Ascending aorta (tissue), 2 donors: Measurements from ENCODE around the gene ZMAT1. TPM values are rescaled to one million over a fixed set of nuclear protein-coding genes. Genes with fewer than 3 reads are reported as not detected.
A peak's percentile ranks its signal among the peaks of the same experiment; 100 is the strongest.

Experiments used
- DNase-seq, 2 donors: peaks; one replicate each; pipeline ENCODE4 v3.0.0-alpha.2; 2019; ENCODE audit warnings: low spot score in 2 of 2
- H3K27ac ChIP-seq, 2 donors: fragments of 200-600 bp; sonication (generic); one replicate each; pipeline ENCODE4 v1.5.1; 2016 to 2017; ENCODE audit warnings: mild to moderate bottlenecking in 1 of 2
- H3K27me3 ChIP-seq: fragments of 200-600 bp; sonication (generic); one replicate; pipeline ENCODE4 v1.5.1; 2017
- H3K36me3 ChIP-seq, 2 donors: fragments of 200-600 bp; sonication (generic); one replicate each; pipeline ENCODE4 v1.5.1; 2016
- H3K4me1 ChIP-seq, 2 donors: fragments of 200-600 bp; sonication (generic); one replicate each; pipeline ENCODE4 v1.5.1; 2016 to 2017; ENCODE audit warnings: mild to moderate bottlenecking in 1 of 2
- H3K4me3 ChIP-seq, 2 donors: fragments of 200-600 bp; sonication (generic); one replicate each; pipeline ENCODE4 v1.5.1; 2016 to 2017; ENCODE audit warnings: mild to moderate bottlenecking in 1 of 2
- H3K9me3 ChIP-seq, 2 donors: fragments of 200-600 bp; sonication (generic); one replicate each; pipeline ENCODE4 v1.5.1; 2016
- intact Hi-C: fragments of 100-400 bp; cut with DNase I; formaldehyde crosslinking; loops from one replicate; pipeline ENCODE4 v1.15.1; 2023
- total RNA-seq: library from RNA; depleted of rRNA; stranded (reverse); fragments of >200 nt; gene quantifications from one replicate; pipeline ENCODE4 v1.1.0, GENCODE V29; 2016
- TF ChIP-seq, protein P1 (sequence below), 3 experiments: fragments of 200-600 bp in 2 of 3; fragments of 450-650 bp in 1 of 3; sonication (generic) in 2 of 3; IDR thresholded peaks; one replicate each; pipeline ENCODE4 v1.5.1; 2016 to 2019; ENCODE audit warnings: antibody characterized with exemption in 3 of 3, mild to moderate bottlenecking in 1 of 3, moderate library complexity in 1 of 3

The ZMAT1 gene
- total RNA-seq, 1 donor from 2014 or later = 0.96 TPM

DNA sequence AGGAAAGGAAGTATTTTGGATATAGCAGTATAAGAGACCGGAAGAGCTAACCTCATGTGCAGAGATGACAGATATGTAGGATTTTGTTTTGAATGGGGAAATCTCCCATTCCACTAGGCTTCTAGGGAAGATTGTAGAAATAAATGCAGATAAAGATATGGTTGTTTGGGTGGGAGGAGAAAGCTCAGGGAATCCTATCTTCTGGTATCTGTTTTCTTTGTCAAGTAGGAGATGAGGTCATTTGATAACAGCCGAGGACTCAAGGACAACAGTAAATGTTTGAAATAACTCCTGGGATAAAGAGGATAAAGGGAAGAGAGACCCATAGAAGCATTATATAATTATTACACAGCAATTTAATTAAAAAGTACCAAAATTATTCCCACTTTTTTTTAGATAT, 24.7 kb upstream of the ZMAT1 start:
- Histone ChIP-seq H3K4me1 (no peaks in the 10 kb centered on the region), H3K4me3 (no peak overlapping the region), H3K27me3 (no peaks in the 10 kb centered on the region), H3K27ac (no peak overlapping the region), H3K9me3 (no peaks in the 10 kb centered on the region), H3K36me3 (no peaks in the 10 kb centered on the region)
- TF ChIP-seq, protein P1, sequence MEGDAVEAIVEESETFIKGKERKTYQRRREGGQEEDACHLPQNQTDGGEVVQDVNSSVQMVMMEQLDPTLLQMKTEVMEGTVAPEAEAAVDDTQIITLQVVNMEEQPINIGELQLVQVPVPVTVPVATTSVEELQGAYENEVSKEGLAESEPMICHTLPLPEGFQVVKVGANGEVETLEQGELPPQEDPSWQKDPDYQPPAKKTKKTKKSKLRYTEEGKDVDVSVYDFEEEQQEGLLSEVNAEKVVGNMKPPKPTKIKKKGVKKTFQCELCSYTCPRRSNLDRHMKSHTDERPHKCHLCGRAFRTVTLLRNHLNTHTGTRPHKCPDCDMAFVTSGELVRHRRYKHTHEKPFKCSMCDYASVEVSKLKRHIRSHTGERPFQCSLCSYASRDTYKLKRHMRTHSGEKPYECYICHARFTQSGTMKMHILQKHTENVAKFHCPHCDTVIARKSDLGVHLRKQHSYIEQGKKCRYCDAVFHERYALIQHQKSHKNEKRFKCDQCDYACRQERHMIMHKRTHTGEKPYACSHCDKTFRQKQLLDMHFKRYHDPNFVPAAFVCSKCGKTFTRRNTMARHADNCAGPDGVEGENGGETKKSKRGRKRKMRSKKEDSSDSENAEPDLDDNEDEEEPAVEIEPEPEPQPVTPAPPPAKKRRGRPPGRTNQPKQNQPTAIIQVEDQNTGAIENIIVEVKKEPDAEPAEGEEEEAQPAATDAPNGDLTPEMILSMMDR (IDR thresholded peaks at IDR 0.05) = no peak
- no peak for DNase-seq
- intact Hi-C loops = no loop called here

DNA sequence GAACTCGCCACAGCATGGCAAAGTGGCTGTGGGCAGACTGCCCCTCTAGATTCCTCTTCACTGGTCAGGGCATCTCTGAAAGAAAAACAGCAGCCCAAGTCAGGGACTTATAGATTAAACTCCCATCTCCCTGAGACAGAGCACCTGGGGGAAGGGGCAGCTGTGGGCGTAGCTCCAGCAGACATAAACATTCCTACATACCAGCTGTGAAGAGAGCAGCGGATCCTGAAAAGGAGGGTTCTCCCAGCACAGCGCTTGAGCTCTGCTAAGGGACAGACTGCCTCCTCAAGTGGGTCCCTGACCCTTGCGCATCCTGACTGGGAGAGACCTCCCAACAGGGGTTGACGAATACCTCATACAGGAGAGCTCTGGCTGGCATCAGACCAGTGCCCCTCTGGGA, 18.8 kb upstream of the ZMAT1 start:
- Histone ChIP-seq H3K36me3 (no peaks in the 10 kb centered on the region), H3K4me1 (no peaks in the 10 kb centered on the region), H3K27ac (no peak overlapping the region), H3K4me3 (no peak overlapping the region), H3K27me3 (no peaks in the 10 kb centered on the region), H3K9me3 (no peaks in the 10 kb centered on the region)
- TF ChIP-seq, protein P1 (IDR thresholded peaks at IDR 0.05) = no peak
- intact Hi-C loops = no loop called here
- no peak for DNase-seq

DNA sequence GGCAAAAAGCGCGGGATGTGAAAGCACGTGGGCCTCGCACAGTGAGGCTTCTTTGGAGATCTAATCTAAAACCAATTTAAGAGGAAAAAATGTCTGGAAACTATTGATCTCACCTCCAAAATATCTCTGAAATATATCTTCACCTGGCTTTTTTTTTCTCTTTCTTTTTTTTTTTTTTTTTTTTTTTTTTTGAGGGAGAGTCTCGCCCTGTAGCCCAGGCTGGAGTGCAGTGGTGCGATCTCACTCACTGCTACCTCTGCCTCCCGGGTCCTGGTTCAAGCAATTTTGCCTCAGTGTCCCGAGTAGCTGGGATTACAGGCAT, 383 bp upstream of the ZMAT1 start:
- Histone ChIP-seq H3K9me3 (no peaks in the 10 kb centered on the region), H3K4me1 (no peaks in the 10 kb centered on the region), H3K27ac (peak overlapping the region in 1 of 2 donors; percentile 99), H3K27me3 (no peaks in the 10 kb centered on the region), H3K36me3 (no peaks in the 10 kb centered on the region), H3K4me3 (no peak overlapping the region)
- TF ChIP-seq, protein P1 (IDR thresholded peaks at IDR 0.05) = no peak
- no peak for DNase-seq
- intact Hi-C loops = loop anchor here (5.0 to 10.0 kb wide), 5 partner anchors 193 to 1755 kb away; partner anchors contain the start of genes MORF4L2, RPL36A and TCEAL2

DNA sequence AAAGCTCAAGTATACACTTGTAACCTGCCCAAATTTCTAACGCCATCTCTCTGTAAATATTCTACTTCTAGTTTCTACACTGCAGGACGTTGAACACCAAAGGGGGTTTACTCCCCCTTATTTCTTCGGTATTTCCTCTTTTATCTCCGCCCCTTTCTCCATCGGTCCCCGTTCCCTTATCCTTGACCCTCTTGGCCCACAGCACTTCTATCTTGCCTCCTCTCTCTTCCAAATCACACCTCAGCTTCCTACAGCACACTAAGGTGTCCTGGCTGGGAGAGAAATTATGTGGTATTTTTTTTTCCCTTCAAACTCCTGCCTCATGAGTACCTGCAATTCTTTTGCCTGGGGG, 715 bp downstream of the ZMAT1 start:
- Histone ChIP-seq H3K27me3 (no peaks in the 10 kb centered on the region), H3K4me3 (peak overlapping the region; percentile 56 to 87), H3K36me3 (no peaks in the 10 kb centered on the region), H3K4me1 (no peaks in the 10 kb centered on the region), H3K27ac (peak overlapping the region; percentile 96 to 99), H3K9me3 (no peaks in the 10 kb centered on the region)
- DNase-seq = no peak
- TF ChIP-seq, protein P1 (IDR thresholded peaks at IDR 0.05) = no peak
- intact Hi-C loops = loop anchor here (5.0 to 10.0 kb wide), 5 partner anchors 194 to 1756 kb away; partner anchors contain the start of genes MORF4L2, RPL36A and TCEAL2

DNA sequence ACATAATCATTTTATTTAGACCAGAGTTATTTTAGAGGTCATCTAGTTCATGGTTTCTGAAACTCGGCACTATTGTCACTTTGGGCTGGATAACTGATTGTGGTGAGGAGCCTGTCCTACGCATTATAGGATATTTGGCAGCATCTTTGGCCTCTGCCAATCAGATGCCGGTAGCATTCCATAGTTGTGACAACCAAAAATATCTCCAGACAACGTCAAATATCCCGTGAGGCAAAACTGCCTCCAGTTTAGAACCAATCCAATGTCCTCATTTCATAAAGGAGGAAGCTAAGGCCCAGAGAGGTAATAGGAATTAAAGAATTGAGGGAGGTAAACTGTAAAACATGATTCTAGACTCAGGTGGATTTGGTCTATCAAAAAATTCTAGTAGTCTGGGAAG, 6.1 kb downstream of the ZMAT1 start:
- Histone ChIP-seq H3K9me3 (no peaks in the 10 kb centered on the region), H3K4me3 (no peak overlapping the region), H3K36me3 (no peaks in the 10 kb centered on the region), H3K4me1 (no peaks in the 10 kb centered on the region), H3K27ac (no peak overlapping the region), H3K27me3 (no peaks in the 10 kb centered on the region)
- TF ChIP-seq, protein P1 (IDR thresholded peaks at IDR 0.05) = no peak
- no peak for DNase-seq
- intact Hi-C loops = no loop called here

DNA sequence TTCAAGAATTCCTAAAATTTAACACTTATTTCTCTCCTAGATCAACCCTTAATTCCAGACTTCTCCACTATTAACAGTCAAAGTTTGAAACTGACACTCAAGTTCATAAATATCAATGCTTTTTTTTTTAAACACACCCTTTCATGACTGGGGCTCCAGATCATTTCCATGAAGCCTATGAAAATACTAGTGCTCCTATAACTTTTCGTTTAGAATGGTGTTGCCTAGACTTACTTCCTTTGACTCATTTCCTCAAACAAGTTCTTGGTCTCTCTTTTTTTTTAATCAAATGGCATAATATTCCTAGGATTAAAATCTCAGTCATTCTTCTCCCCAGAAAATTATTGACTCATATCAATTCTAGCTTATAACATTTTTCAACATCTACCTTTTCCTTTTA, 13.1 kb downstream of the ZMAT1 start:
- intact Hi-C loops = no loop called here
- Histone ChIP-seq H3K9me3 (peaks cover 0 to 27% of the 10 kb centered on the region in 2 donors), H3K27me3 (no peaks in the 10 kb centered on the region), H3K4me1 (no peaks in the 10 kb centered on the region), H3K4me3 (no peak overlapping the region), H3K36me3 (no peaks in the 10 kb centered on the region), H3K27ac (no peak overlapping the region)
- TF ChIP-seq, protein P1 (IDR thresholded peaks at IDR 0.05) = no peak
- DNase-seq = no peak
